ENCODE results near the gene S100A9. TPM values are rescaled to one million over a fixed set of nuclear protein-coding genes. Genes with fewer than 3 reads are reported as not detected.

S100A9 gene
- total RNA-seq, 1 donor from 2014 or later: 0.51 TPM

DNA sequence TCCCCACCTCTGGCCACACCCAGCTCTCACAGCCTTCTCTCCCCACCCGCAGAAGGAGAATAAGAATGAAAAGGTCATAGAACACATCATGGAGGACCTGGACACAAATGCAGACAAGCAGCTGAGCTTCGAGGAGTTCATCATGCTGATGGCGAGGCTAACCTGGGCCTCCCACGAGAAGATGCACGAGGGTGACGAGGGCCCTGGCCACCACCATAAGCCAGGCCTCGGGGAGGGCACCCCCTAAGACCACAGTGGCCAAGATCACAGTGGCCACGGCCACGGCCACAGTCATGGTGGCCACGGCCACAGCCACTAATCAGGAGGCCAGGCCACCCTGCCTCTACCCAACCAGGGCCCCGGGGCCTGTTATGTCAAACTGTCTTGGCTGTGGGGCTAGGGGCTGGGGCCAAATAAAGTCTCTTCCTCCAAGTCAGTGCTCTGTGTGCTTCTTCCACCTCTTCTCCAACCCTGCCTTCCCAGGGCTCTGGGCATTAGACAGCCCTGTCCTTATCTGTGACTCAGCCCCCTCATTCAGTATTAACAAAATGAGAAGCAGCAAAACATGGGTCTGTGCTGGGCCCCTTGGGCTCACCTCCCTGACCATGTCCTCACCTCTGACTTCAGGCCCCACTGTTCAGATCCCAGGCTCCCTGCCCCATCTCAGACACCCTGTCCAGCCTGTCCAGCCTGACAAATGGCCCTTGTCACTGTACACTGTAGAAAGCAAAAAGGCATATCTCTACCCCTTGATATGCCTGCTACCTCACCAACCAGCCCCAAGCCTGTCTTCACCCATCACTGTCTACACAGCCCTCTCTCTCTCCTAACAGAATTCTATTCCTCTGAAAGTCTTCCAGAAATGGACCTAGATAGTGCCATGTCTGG lies 3.2 kb downstream of the S100A9 start:
- H3K27me3 Mint-ChIP-seq (ENCODE audit: unreplicated experiment): peaks cover 7% of the 10 kb centered on the region
- TF ChIP-seq, protein P1, sequence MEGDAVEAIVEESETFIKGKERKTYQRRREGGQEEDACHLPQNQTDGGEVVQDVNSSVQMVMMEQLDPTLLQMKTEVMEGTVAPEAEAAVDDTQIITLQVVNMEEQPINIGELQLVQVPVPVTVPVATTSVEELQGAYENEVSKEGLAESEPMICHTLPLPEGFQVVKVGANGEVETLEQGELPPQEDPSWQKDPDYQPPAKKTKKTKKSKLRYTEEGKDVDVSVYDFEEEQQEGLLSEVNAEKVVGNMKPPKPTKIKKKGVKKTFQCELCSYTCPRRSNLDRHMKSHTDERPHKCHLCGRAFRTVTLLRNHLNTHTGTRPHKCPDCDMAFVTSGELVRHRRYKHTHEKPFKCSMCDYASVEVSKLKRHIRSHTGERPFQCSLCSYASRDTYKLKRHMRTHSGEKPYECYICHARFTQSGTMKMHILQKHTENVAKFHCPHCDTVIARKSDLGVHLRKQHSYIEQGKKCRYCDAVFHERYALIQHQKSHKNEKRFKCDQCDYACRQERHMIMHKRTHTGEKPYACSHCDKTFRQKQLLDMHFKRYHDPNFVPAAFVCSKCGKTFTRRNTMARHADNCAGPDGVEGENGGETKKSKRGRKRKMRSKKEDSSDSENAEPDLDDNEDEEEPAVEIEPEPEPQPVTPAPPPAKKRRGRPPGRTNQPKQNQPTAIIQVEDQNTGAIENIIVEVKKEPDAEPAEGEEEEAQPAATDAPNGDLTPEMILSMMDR (IDR thresholded peaks at IDR 0.05; ENCODE audit: unreplicated experiment): no peak
- peaks cover 21% of the 10 kb centered on the region for H3K4me1 Mint-ChIP-seq (ENCODE audit: unreplicated experiment)
- no peaks in the 10 kb centered on the region for H3K9me3 Mint-ChIP-seq (ENCODE audit: unreplicated experiment)
- H3K36me3 Mint-ChIP-seq (ENCODE audit: low read depth, unreplicated experiment): no peaks in the 10 kb centered on the region
- no peak for DNase-seq (ENCODE audit: low spot score)
- H3K27ac Mint-ChIP-seq (ENCODE audit: unreplicated experiment): no peak overlapping the region
- peak overlapping the region; percentile 35 for H3K4me3 Mint-ChIP-seq (ENCODE audit: unreplicated experiment)

DNA sequence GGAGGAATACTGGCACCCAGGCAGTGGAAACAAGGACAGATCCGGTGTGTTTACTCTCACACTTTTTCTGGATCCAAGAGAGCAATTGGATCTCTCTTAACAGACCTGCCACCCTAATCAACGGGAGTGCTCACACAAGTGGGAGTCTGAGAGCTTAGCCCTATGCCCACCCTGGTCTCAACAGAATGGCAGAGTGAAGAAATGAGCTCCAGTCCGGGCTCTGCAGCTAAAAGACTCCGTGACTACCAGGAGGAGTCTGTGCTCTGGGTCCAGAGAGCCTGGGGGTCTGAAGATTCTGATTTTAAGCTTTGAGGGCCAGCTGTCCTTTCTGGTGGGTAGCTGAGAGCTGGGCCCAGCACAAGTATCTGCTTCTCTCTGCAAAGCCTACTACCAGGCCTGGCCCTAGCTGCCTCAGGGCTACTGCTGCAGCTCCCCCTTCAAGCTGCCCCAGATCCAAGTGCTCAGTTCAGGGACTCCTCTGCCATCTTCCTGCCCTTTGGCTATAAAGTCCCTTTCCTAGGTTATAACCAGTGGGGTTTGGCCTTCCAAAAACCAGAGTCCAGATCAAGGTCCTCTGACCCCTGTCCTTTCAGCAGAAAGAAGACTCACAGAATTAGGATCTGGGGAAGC lies 3.9 kb downstream of the S100A9 start:
- Mint-ChIP-seq H3K27me3 (ENCODE audit: unreplicated experiment) (peaks cover 6% of the 10 kb centered on the region), H3K27ac (ENCODE audit: unreplicated experiment) (no peak overlapping the region), H3K36me3 (ENCODE audit: low read depth, unreplicated experiment) (no peaks in the 10 kb centered on the region)

DNA sequence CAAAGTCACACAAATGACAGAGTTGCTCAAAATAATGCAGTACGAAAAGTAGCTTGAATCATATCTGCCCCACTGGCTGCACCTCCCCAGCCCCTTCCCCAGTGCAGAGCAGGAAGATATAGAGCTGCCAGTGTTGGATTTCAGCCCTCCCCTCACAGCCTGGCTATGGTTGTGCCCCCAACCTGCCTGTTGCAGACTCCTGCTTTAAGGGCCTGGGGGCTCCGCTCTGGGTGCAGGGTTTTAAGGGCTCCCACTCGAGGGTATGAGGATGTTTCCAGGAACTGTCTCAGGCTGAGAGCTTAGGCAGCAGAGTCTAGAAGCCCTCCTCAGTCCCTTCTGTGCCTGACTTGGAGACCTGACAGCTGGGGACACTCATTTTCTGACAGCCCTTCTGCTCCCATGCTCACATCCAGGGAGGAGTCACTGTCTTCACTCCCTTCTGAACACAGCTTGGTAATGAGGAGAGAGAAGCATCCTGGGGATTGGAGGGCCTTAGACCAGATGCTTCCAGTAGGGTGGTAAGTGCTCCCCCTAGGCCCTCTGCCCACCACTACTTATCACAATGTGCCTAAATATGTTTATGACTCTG lies 4.6 kb downstream of the S100A9 start:
- TF ChIP-seq, protein P1 (IDR thresholded peaks at IDR 0.05; ENCODE audit: unreplicated experiment): no peak
- Mint-ChIP-seq H3K4me3 (ENCODE audit: unreplicated experiment) (no peak overlapping the region), H3K27ac (ENCODE audit: unreplicated experiment) (no peak overlapping the region), H3K36me3 (ENCODE audit: low read depth, unreplicated experiment) (no peaks in the 10 kb centered on the region), H3K4me1 (ENCODE audit: unreplicated experiment) (peaks cover 8% of the 10 kb centered on the region), H3K27me3 (ENCODE audit: unreplicated experiment) (peaks cover 6% of the 10 kb centered on the region), H3K9me3 (ENCODE audit: unreplicated experiment) (no peaks in the 10 kb centered on the region)
- DNase-seq (ENCODE audit: low spot score): no peak

More for the DNA sequence above, 3.9 kb downstream of the S100A9 start:
- peaks cover 15% of the 10 kb centered on the region for H3K4me1 Mint-ChIP-seq (ENCODE audit: unreplicated experiment)
- no peak for DNase-seq (ENCODE audit: low spot score)
- H3K4me3 Mint-ChIP-seq (ENCODE audit: unreplicated experiment): no peak overlapping the region
- H3K9me3 Mint-ChIP-seq (ENCODE audit: unreplicated experiment): no peaks in the 10 kb centered on the region
- TF ChIP-seq, protein P1 (IDR thresholded peaks at IDR 0.05; ENCODE audit: unreplicated experiment): no peak

DNA sequence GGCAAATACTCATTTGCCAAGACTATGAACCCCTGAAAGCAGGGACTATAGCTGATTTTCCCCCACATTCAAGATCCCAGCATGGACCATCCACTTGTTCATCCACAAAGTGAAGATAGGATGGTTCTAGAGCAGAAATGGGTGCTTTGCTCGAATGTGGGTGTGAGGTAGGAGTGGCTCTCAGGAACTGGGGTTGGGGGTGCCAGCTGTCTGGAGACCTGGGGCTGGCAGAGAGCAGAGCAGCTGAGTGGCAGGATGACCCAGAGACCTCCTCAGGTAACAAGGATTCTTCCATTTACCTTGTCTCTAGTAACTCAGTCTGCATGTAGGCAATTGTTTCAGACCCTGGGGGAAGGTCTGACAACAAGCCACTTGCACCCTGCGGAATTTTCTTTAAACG lies 6.0 kb downstream of the S100A9 start:
- Mint-ChIP-seq H3K27ac (ENCODE audit: unreplicated experiment) (no peak overlapping the region), H3K4me1 (ENCODE audit: unreplicated experiment) (no peaks in the 10 kb centered on the region), H3K27me3 (ENCODE audit: unreplicated experiment) (peaks cover 6% of the 10 kb centered on the region), H3K9me3 (ENCODE audit: unreplicated experiment) (no peaks in the 10 kb centered on the region), H3K4me3 (ENCODE audit: unreplicated experiment) (no peak overlapping the region), H3K36me3 (ENCODE audit: low read depth, unreplicated experiment) (no peaks in the 10 kb centered on the region)
- no peak for DNase-seq (ENCODE audit: low spot score)
- TF ChIP-seq, protein P1 (IDR thresholded peaks at IDR 0.05; ENCODE audit: unreplicated experiment): no peak
